ENCODE data around the gene EFNB1. TPM values are rescaled to one million over a fixed set of nuclear protein-coding genes. Genes with fewer than 3 reads are reported as not detected.

The EFNB1 gene
- total and polyA plus RNA-seq, 2 of the 8 experiments (the other 6 are each of a cell fraction or from before 2014, with no cell fraction given): 2.3 to 5.4 TPM

- Histone ChIP-seq H3K23me2 (ENCODE audit: low read depth, low read length) (no peaks in the 10 kb centered on the region), H2BK12ac (ENCODE audit: low read depth, low read length) (no peak overlapping the region), H3K27me3 (replicated peaks in 1 of 4; ENCODE audit: control insufficient read depth in 3 of 4, extremely low read depth in 1 of 4, insufficient read depth in 3 of 4, low read length in 3 of 4) (no peaks in the 10 kb centered on the region), H3K4me3 (ENCODE audit: extremely low read depth in 1 of 4, insufficient read depth in 2 of 4, low read depth in 3 of 4, low read length in 4 of 4) (no peak overlapping the region), H3K56ac (replicated peaks; ENCODE audit: insufficient read length, low read depth, low read length) (no peak overlapping the region), H3K18ac (ENCODE audit: extremely low read depth, low read length) (no peak overlapping the region), H2BK15ac (ENCODE audit: low read length) (no peak overlapping the region), H4K91ac (replicated peaks; ENCODE audit: insufficient read length, low read length) (no peak overlapping the region), H3K4me1 (replicated peaks in 1 of 4; ENCODE audit: control insufficient read depth in 3 of 4, insufficient read depth in 4 of 4, low read length in 3 of 4) (no peaks in the 10 kb centered on the region), H2BK5ac (ENCODE audit: low read depth, low read length) (no peak overlapping the region), H3K79me1 (ENCODE audit: low read depth, low read length) (no peaks in the 10 kb centered on the region), H4K8ac (ENCODE audit: extremely low read depth, insufficient read depth, low read length) (no peak overlapping the region), H3K79me2 (ENCODE audit: control insufficient read depth in 1 of 2, insufficient read depth in 2 of 2, low read length in 2 of 2) (no peaks in the 10 kb centered on the region), H2AK5ac (ENCODE audit: low read depth, low read length) (no peak overlapping the region), H2BK20ac (ENCODE audit: low read length) (no peak overlapping the region), H3K23ac (ENCODE audit: insufficient read length) (no peak overlapping the region), H3K4me2 (ENCODE audit: insufficient read depth in 1 of 2, low read depth in 2 of 2, low read length in 2 of 2) (no peak overlapping the region), H3K4ac (replicated peaks; ENCODE audit: insufficient read length, low read depth, low read length) (no peak overlapping the region), H3K9ac (replicated peaks in 1 of 4; ENCODE audit: extremely low read depth in 1 of 4, low read depth in 3 of 4, low read length in 3 of 4) (no peak overlapping the region), H3K14ac (ENCODE audit: insufficient read length) (no peak overlapping the region), H4K5ac (ENCODE audit: insufficient read length, low read depth, low read length) (no peak overlapping the region), H3K9me3 (ENCODE audit: insufficient read depth in 2 of 2, low read depth in 1 of 2, low read length in 1 of 2) (peaks cover 9 to 18% of the 10 kb centered on the region in 2 experiments; a peak in 3 of 4 replicates), H2BK120ac (replicated peaks; ENCODE audit: low read depth, low read length) (no peak overlapping the region), H3K36me3 (ENCODE audit: control insufficient read depth in 2 of 4, insufficient read depth in 4 of 4, low read length in 3 of 4) (no peaks in the 10 kb centered on the region), H2AFZ (ENCODE audit: low read length) (no peak overlapping the region), H3K27ac (ENCODE audit: low read depth, low read length) (no peak overlapping the region), H4K20me1 (replicated peaks in 1 of 2; ENCODE audit: control insufficient read depth in 1 of 2, insufficient read depth in 2 of 2, low read length in 2 of 2) (no peaks in the 10 kb centered on the region)
- WGBS, 2 experiments (ENCODE audit: extremely low coverage in 1 of 2, insufficient coverage in 1 of 2, insufficient read length in 1 of 2, insufficient replicate concordance in 2 of 2, low coverage in 1 of 2, low lambda C conversion rate in 2 of 2, missing lambda C conversion rate in 1 of 2): 88% methylated on average over 4 of the region's 4 CpGs; no CpG with 5 or more reads in 1 of the 2 experiments
- CTCF ChIA-PET (ENCODE audit: partially characterized antibody): interaction anchor here (1.3 to 2.4 kb wide), 2 partner anchors 68 kb away, joined by 5 to 9 read pairs; no protein-coding TSS in a partner anchor
- DNase-seq (ENCODE audit: low read depth in 1 of 2, low spot score in 2 of 2) (no peak), FAIRE-seq (no peak)
- POLR2A ChIA-PET (ENCODE audit: partially characterized antibody): no interaction called here
- no peak for TF ChIP-seq NRF1 (IDR thresholded peaks at IDR 0.05; ENCODE audit: low read depth, low read length)
- TF ChIP-seq EGR1 (IDR thresholded peaks at IDR 0.05; ENCODE audit: borderline replicate concordance, low read depth, low read length): no peak
- no peak for TF ChIP-seq POLR2AphosphoS5 (IDR thresholded peaks at IDR 0.05; ENCODE audit: low read depth, low read length)
These were observed 27.0 kb upstream of the EFNB1 start for GRCh38 chrX:68801737-68802290.
